Right cardiac atrium (tissue), 5 donors: Measurements from ENCODE around the gene SH3TC1. TPM values are rescaled to one million over a fixed set of nuclear protein-coding genes. Genes with fewer than 3 reads are reported as not detected.

Experiments
- ATAC-seq, 2 donors: fragments of 200-7000 bp; cut with Tn5 transposase; one replicate each; pipeline versions ENCODE4 v1.8.0 to v1.9.1; 2020; ENCODE audit warnings: moderate library complexity in 2 of 2, mild to moderate bottlenecking in 1 of 2
- DNase-seq, 3 donors: peaks; one replicate each; pipeline ENCODE4 v3.0.0-alpha.2; 2020
- H3K27ac ChIP-seq: one replicate; pipeline ENCODE4 v1.5.1; 2013; ENCODE audit warnings: mild to moderate bottlenecking, low read length, control low read depth, moderate library complexity
- H3K27me3 ChIP-seq: one replicate; pipeline ENCODE4 v1.6.1; 2013; ENCODE audit not compliant: control insufficient read depth, insufficient read depth
- H3K4me1 ChIP-seq: one replicate; pipeline ENCODE4 v1.6.1; 2013; ENCODE audit warnings: low read length; ENCODE audit not compliant: control insufficient read depth, insufficient read depth
- H3K4me3 ChIP-seq: one replicate; pipeline ENCODE4 v1.5.1; 2013; ENCODE audit warnings: low read length, control low read depth
- H3K9me3 ChIP-seq: one replicate; pipeline ENCODE4 v1.6.1; 2013; ENCODE audit warnings: low read length; ENCODE audit not compliant: control insufficient read depth
- WGBS: extraction: QIAGEN DNeasy Blood & Tissue Kit; methylation state at CpG from one replicate; pipeline ENCODE4 v1.1.7; 2013; 5-methylcytosine and 5-hydroxymethylcytosine counted together
- intact Hi-C, 4 donors: fragments of 100-400 bp; cut with DNase I; formaldehyde crosslinking; loops; one replicate each; pipeline versions ENCODE4 v1.11.0 to v1.14.0; 2022 to 2023
- polyA plus RNA-seq: library from polyadenylated mRNA; stranded (reverse); fragments of 200-250 nt; gene quantifications from one replicate; pipeline ENCODE4 v1.2.3, GENCODE V29; 2013
- total RNA-seq, 4 donors: library from RNA; stranded (reverse); fragmentation: NEBNext Ultra II Directional; extraction: Animal tissue kit (Norgen Biotek cat#: 25700); gene quantifications; one replicate each; pipeline ENCODE4 v1.2.1, GENCODE V29; 2021
- donor health status: healthy with polysubstance abuse.
- donor health status: DM: no; HTN: yes; CAD: no.
- donor health status: DM: no; HTN: no; CAD: no.
- donor health status: DM: no; HTN: yes; CAD: no; lungs with severe emphysema.
- donor health status: DM: yes; HTN: yes; CAD: no.

Gene SH3TC1
- total and polyA plus RNA-seq, 5 donors, result 5.4 to 17.1 (median 10.6) TPM

DNA sequence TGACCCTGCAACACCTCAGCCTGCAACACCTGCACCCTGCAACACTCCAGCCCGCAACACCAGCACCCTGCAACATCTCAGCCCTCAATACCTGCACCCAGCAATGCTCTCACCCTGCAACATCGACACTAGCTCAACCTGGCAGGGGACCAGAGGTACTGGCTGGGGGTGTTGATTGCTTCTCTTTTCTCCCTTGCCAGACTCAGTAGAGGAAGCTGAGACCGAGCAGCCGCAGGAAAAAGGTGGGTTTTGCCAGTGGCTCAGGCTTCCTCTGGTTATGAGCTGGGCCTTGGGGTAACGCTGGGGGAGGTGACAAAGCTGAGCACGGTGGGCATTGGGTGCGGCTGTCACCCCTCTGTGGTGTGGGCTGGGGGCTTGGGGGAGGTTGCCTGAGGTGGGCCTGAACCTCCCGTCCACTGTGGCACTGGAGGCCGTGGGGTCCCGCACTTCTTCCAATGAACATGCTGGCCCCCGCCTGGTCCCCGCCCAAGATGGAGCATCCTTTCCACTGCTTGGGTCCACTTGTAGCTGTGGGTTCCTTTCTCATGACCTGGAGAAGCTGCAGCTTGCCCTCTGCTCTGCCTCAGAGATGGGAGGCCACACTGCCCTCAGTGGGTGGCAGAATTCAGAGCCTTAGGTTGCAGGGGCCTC lies 26.0 kb downstream of the SH3TC1 start:
- 75% methylated on average over 12 of the region's 12 CpGs for WGBS
- no peak overlapping the region for H3K27ac ChIP-seq
- no peak overlapping the region for H3K4me3 ChIP-seq
- H3K4me1 ChIP-seq, result no peaks in the 10 kb centered on the region
- ATAC-seq (no peak), DNase-seq (peak in 2 of 3 donors; percentile 35 to 53)
- no peaks in the 10 kb centered on the region for H3K9me3 ChIP-seq
- intact Hi-C loops, result no loop called here
- H3K27me3 ChIP-seq, result no peaks in the 10 kb centered on the region

DNA sequence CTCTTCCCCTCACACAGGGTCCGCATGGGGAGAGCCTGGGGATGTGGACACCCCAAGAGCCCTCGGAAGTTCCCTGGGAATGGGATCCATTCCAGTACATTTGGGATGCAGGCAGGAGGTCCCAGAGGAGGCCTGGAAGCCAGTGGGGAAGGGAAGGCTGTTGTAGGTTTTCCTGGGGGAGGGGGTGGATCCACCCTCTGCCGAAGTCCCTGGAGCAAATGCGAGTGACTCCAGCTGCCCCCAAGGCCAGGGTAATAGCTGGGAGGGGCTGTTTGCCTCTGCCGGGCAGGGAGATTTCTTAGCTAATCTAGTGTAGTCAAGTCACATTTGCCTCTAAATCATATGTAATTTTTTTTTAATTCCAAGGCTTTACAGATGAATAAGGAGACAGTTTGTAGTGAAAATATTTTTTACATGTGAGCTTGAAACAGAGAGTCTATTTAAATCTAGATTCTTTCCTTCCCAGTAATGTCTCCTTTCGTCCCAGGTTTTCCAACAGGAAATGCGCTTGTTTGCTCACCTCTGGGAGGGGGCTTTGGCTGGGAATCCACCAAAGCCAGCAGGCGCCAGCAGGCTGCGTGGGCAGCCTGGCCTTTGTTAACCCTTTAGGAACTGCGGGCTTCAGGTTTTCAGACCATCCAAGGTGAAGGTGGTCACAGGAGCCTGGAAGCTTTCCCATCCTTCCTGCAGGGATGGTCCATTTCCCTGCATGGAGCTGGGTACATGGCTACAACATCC lies 26.8 kb downstream of the SH3TC1 start:
- no peak overlapping the region for H3K27ac ChIP-seq
- WGBS, result 45% methylated on average over 10 of the region's 10 CpGs
- no peaks in the 10 kb centered on the region for H3K4me1 ChIP-seq
- H3K27me3 ChIP-seq, result no peaks in the 10 kb centered on the region
- intact Hi-C loops, result no loop called here
- H3K4me3 ChIP-seq, result no peak overlapping the region
- no peak for ATAC-seq
- peak in 1 of 3 donors; percentile 32 for DNase-seq
- H3K9me3 ChIP-seq, result no peaks in the 10 kb centered on the region

- peak in 2 of 3 donors; percentile 75 to 76 for DNase-seq
- intact Hi-C loops, result no loop called here
- peak in 1 of 2 donors; percentile 24 for ATAC-seq
- Histone ChIP-seq H3K9me3 (no peaks in the 10 kb centered on the region), H3K4me1 (no peaks in the 10 kb centered on the region), H3K27me3 (no peaks in the 10 kb centered on the region), H3K27ac (no peak overlapping the region), H3K4me3 (no peak overlapping the region)
- 84% methylated on average over 31 of the region's 31 CpGs for WGBS
These were observed 28.2 kb downstream of the SH3TC1 start for GRCh38 chr4:8227201-8227770.

DNA sequence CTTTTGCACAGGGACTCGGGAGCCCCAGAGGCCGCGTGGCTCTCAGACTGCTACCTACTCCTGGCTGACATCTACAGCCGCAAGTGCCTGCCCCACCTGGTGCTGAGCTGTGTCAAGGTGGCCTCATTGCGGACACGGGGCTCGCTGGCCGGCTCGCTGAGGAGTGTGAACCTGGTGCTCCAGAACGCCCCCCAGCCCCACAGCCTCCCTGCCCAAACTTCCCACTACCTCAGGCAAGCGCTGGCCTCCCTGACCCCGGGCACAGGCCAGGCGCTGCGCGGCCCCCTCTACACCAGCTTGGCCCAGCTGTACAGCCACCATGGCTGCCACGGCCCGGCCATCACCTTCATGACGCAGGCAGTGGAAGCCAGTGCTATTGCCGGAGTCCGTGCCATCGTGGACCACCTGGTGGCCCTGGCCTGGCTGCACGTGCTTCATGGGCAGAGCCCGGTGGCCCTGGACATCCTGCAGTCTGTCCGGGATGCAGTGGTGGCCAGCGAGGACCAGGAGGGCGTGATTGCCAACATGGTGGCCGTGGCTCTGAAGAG lies 28.8 kb downstream of the SH3TC1 start:
- H3K27ac ChIP-seq, result no peak overlapping the region
- peak; percentile 2 to 3 for ATAC-seq

DNA sequence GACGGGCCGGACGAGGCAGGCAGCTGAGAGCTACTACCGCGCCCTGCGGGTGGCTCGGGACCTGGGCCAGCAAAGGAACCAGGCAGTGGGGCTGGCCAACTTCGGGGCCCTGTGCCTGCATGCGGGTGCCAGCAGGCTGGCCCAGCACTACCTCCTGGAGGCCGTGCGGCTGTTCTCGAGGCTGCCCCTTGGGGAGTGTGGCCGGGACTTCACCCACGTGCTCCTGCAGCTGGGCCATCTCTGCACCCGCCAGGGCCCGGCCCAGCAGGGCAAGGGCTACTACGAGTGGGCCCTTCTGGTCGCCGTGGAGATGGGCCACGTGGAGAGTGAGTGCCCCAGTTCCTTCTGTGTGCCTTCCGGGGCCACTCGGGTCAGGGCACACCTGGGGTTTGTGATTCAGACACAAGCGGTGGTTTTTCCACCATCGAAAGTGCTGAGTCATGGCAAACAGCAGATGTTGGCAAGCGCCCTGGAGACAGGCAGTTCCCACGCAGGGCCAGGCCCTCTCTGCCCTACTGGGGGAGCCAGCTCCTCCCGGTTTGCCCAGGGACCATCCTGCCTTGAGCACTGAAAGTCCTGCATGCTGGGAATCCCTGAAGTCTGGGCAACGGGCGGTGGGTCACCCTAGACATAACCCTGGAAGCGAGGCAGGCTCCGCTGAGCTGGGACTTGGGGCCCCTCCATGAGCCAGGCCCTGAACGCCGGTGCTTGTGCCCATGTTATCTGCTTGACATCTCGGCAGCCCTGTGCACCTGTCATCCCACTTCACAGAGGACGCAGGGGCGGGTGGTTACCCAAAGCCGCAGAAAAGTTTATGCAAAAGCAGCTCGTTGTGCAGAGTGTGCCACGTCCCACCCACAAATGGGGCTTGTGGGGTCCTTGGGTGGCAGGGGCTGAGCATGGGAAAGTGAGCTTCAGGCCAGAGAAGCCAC lies 29.5 kb downstream of the SH3TC1 start:
- DNase-seq (peak; percentile 65 to 87 (median 83)), ATAC-seq (peak; percentile 57 to 60)
- 65% methylated on average over 39 of the region's 39 CpGs for WGBS
- Histone ChIP-seq H3K9me3 (no peaks in the 10 kb centered on the region), H3K4me1 (no peaks in the 10 kb centered on the region), H3K4me3 (no peak overlapping the region), H3K27ac (no peak overlapping the region), H3K27me3 (no peaks in the 10 kb centered on the region)
- intact Hi-C loops, result no loop called here

More for the DNA sequence above, 28.8 kb downstream of the SH3TC1 start:
- 90% methylated on average over 27 of the region's 27 CpGs for WGBS
- intact Hi-C loops, result no loop called here
- no peaks in the 10 kb centered on the region for H3K9me3 ChIP-seq
- peak in 1 of 3 donors; percentile 59 for DNase-seq
- H3K4me3 ChIP-seq, result no peak overlapping the region
- no peaks in the 10 kb centered on the region for H3K4me1 ChIP-seq
- no peaks in the 10 kb centered on the region for H3K27me3 ChIP-seq

DNA sequence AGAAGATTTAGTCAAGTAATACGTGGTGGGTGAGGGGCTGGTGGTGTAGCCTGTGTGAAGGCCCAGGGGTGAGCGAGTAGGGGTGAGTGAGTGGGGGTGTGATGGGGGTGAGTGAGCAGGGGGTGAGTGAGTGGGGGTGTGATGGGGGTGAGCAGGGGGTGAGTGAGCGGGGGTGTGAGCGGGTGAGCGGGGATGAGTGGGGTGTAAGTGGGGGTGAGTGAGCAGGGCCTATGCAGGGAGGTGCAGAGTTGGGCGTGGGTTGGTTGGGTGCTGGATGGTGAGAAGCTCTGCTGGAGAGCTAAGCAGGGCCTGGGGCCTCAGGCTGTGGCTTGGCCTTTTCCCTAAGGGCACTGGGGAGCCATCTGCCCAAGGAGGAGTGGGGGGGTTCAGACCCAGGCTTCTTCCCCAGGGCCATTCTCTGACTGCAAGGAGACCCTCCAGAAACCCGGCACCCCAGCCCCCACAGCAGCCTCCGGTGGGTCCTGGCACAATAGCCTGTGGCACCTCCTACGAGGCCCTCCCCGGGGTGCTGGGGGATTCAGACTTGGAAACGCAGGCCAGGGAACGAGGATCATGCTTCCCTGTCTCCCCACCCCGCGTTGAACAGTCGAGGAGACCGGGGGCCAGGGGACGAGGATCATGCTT lies 30.4 kb downstream of the SH3TC1 start:
- intact Hi-C loops, result no loop called here
- no peak overlapping the region for H3K27ac ChIP-seq
- ATAC-seq, result no peak
- peak in 2 of 3 donors; percentile 41 to 53 for DNase-seq
- WGBS, result 90% methylated on average over 17 of the region's 17 CpGs
- no peaks in the 10 kb centered on the region for H3K4me1 ChIP-seq
- no peak overlapping the region for H3K4me3 ChIP-seq
- H3K27me3 ChIP-seq, result no peaks in the 10 kb centered on the region
- no peaks in the 10 kb centered on the region for H3K9me3 ChIP-seq

DNA sequence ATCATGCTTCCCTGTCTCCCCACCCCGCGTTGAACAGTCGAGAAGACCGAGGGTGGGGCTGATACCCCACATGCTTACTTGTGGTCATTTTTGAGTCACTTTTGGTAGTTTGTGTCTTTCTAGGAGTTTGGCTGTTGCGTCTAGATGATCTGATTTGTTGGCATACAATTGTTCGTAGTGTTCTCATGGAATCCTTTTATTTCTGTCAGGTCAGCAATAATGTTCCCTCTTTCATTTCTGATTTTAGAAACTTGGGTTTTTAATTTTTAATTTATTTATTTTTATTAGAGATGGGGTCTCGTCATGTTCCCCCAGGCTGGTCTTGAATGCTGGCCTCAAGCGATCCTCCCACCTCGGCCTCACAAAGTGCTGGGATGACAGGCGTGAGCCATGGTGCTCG lies 30.9 kb downstream of the SH3TC1 start:
- Histone ChIP-seq H3K9me3 (no peaks in the 10 kb centered on the region), H3K27me3 (no peaks in the 10 kb centered on the region), H3K4me1 (no peaks in the 10 kb centered on the region), H3K27ac (no peak overlapping the region), H3K4me3 (no peak overlapping the region)
- DNase-seq (peak in 1 of 3 donors; percentile 16), ATAC-seq (no peak)
- intact Hi-C loops, result no loop called here
- 96% methylated on average over 11 of the region's 11 CpGs for WGBS

- 96% methylated on average over 10 of the region's 10 CpGs for WGBS
- no peaks in the 10 kb centered on the region for H3K27me3 ChIP-seq
- ATAC-seq, result no peak
- DNase-seq, result peak in 2 of 3 donors; percentile 20 to 26
- H3K9me3 ChIP-seq, result no peaks in the 10 kb centered on the region
- H3K27ac ChIP-seq, result no peak overlapping the region
- H3K4me1 ChIP-seq, result no peaks in the 10 kb centered on the region
- no peak overlapping the region for H3K4me3 ChIP-seq
- intact Hi-C loops, result no loop called here
These were observed 31.8 kb downstream of the SH3TC1 start for GRCh38 chr4:8230891-8231290.

DNA sequence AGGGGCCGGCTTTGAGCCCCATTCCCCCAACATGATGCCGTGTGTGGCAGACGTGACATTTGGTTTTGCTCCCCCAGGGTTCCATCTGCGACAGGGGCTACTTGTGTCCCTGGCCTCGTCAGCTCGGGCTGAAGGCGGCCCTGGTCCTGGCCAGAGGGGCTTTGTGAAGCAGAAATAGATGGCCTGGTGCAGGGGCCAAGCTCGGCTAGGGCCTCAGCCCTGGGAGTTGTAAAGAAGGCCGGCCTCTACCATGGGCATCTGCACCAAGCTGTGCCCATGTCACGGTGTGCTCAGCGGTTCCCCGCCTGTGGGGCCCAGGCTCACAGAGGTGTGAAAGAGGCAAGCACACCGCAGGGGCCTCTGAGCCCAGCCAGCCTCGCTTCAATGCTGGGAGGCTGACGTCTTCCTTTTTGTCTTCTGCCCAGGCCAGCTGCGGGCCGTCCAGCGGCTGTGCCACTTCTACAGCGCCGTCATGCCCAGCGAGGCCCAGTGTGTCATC lies 32.5 kb downstream of the SH3TC1 start:
- peak in 2 of 3 donors; percentile 38 to 40 for DNase-seq
- intact Hi-C loops, result no loop called here
- no peaks in the 10 kb centered on the region for H3K9me3 ChIP-seq
- H3K4me3 ChIP-seq, result no peak overlapping the region
- H3K4me1 ChIP-seq, result no peaks in the 10 kb centered on the region
- ATAC-seq, result no peak
- 89% methylated on average over 21 of the region's 21 CpGs for WGBS
- H3K27me3 ChIP-seq, result no peaks in the 10 kb centered on the region
- H3K27ac ChIP-seq, result no peak overlapping the region

- no peak overlapping the region for H3K4me3 ChIP-seq
- WGBS, result 97% methylated on average over 11 of the region's 11 CpGs
- intact Hi-C loops, result no loop called here
- H3K4me1 ChIP-seq, result no peaks in the 10 kb centered on the region
- H3K27ac ChIP-seq, result no peak overlapping the region
- ATAC-seq (no peak), DNase-seq (peak in 1 of 3 donors; percentile 35)
- no peaks in the 10 kb centered on the region for H3K9me3 ChIP-seq
- no peaks in the 10 kb centered on the region for H3K27me3 ChIP-seq
These were observed 33.7 kb downstream of the SH3TC1 start for GRCh38 chr4:8232748-8233147.
